Inferior parietal cortex (tissue), 1 donor: Measurements from ENCODE around the gene TMC8.
A peak's percentile ranks its signal among the peaks of the same experiment; 100 is the strongest.
"Not testable (repeated sequence)": the region's sequence is repeated elsewhere in the genome, so short reads cannot be mapped to it uniquely, and the experiment has no call there.

Experiments used
- DNase-seq: peaks from one replicate; pipeline ENCODE4 v3.0.0-alpha.2; 2016; ENCODE audit errors: extremely low spot score

TMC8 gene

DNA sequence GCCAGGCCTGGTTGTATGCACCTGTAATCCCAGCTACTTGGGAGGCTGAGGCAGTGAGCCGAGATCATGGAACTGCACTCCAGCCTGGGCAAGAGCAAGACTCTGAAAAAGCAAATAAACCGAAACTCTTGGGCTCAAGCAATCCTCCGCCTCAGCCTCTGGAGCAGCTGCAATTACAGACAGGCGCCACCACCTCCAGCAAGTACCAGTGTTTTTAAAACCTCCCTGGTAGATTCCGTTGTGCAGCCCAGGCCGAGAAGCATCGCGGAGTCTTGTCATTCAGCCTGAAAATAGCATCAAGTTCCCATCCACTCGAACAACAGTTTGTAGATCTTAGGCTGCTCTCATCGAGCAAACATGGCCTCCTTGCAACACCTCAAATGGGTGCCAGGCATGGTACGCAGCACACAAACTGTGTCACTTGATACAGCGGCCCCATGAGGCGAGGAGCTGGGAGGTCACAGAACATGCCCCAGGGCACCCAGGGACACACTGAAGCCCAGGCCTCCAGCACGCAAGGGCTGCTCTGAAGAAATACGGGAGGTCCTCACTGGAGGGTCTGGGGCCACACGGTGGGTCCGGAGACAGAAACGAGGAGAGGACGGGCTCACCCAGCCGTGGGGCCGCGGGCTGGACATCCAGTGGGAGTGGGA lies 20.1 kb upstream of the TMC8 start:
- DNase-seq, result no peak

DNA sequence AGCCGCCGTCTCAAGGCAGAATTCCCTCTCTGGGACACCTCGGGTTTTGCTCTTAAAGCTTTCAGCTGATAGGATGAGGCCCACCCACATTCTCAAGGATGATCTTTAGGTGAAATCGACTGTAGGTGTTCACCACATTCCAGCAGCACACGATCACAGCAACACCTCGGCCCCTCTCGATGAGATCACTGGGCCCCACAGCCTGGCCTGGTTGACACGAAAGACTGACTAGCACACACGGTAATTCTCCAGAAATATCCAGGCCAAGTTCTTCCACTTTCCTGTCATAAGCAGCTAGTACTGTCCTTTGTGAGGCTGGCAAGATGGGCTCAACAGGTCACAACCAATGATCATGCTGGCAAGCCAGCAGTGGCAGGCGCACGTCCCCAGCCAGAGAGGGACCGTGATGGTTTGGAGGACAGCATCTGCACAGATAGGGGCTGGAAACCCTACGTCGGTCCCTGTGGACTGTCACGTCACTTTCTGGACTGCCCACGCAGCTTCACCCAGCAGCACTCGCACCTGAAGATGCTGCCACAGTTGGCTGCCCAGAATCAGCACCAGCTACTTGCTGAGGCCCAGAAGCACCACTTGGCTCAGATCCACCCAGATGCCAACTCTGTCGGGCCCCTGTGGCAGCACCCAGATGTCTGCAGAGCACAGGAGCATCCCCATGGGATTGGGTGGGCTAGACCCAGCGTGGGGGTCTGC lies 19.4 kb upstream of the TMC8 start:
- DNase-seq, result no peak

DNA sequence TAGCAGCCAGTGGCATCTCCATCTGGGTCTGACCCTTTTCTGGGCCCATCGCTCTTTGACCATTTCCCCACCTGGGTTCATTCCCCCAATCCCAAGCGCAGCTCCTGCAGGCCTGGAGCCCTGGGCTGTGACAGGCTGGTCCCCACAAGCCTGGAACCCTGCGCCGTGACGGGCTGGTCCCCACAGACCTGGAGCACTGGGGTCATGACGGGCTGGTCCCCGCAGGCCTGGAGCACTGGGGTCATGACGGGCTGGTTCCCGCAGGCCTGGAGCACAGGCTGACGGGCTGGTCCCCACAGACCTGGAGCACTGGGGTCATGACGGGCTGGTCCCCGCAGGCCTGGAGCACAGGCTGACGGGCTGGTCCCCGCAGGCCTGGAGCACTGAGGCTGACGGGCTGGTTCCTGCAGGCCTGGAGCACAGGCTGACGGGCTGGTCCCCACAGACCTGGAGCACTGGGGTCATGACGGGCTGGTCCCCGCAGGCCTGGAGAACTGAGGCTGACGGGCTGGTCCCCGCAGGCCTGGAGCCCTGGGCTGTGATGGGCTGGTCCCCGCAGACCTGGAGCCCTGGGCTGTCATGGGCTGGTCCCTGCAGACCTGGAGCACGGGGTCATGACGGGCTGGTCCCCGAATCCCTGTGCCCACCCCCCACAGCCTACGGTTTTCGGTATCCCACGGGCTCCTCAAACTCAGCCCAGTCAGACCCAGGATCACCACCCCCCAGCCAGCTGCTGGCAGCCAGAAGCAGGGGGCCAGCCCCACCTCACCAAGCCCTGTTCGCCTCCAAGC lies 18.6 kb upstream of the TMC8 start:
- DNase-seq, result no peak

DNA sequence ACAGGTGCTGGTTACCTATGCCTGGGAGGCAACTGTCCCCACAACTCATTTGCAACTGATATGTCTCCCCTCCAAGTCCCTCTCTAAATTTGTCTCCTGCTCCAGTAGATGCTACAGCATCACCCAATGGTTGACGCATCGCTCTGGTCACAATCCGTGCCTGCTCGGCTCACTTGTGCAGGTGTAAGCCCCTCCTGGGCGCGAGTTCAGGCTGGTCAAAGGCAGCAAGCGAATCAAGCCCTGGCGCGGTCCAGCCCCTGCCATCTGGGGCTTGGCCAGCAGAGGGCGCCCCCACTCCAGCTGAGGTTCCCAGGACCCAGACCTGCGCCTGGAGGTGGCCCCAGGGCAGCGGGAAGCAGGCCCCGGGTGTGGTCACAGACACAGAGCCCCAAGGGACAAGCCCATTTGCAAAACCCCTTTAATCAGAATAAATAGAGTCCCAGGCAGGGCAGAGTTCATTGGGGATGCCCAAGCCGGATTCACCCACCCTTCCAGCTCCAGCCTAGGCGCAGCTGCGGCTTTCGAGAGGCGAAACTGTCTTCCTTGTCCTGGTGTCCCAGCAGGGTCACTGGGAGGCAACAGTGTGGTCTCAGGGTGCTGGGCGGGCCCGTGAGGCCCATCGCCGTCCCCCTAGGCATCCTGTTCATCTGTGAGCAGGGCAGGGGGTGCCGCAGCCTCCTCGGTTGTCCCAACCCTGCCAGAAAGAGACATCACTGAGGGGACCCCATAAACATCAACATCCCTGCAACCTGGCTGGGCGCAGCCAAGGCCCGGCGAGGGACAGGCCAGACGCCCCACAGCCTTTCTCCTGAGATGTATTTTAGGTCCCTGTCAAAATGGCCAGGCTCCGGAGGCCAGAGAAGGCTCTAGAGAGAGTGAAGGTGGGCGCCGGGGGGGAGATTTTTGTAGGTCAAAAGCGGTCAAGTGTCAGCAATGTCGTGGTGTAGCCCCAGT lies 17.8 kb upstream of the TMC8 start:
- DNase-seq, result peak; percentile 75

DNA sequence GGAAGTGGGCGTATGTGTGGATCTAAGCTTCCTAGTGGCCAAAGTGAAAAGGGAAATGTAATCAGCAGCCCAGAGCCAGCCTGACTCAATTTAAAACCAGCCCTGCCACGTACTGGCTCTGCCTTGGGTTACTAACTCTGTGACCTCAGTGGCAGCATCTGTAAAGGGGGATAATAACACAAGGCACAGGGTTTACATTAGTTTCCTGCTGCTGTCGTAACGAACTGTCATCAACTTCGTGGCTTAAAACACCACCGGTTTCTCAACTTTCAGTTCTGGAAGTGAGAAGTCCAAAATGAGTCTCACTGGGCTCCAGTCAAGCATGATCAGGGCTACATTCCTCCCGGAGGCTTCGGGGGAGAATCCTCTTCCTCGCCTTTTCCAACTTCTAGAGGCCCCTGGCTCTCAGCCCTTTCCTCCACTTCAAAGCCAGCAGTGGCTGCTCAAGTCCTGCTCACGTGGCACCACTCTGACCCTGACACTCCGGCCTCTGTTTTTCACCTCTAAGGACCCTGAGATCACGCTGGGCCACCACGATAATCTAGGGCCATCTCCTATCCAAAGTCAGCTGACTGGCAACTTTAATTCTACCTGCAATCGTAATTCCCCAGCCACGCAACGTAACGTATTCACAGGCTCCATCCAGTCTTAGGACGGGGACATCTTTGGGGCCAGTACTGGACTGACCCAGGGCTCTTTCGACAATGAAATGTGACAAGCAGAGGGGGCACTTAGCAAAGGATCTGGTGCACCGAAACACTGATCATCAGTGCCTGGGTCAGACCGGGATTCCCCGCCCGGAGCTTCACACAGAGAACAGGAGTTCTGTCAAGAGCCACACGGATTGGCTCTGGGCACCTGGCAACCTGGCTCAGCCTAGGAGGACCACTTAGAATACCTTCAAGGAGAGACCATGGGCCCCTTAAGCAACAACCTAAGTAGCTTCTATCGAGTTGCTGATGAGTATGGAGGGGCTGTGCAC lies 16.5 kb upstream of the TMC8 start:
- no peak for DNase-seq

DNA sequence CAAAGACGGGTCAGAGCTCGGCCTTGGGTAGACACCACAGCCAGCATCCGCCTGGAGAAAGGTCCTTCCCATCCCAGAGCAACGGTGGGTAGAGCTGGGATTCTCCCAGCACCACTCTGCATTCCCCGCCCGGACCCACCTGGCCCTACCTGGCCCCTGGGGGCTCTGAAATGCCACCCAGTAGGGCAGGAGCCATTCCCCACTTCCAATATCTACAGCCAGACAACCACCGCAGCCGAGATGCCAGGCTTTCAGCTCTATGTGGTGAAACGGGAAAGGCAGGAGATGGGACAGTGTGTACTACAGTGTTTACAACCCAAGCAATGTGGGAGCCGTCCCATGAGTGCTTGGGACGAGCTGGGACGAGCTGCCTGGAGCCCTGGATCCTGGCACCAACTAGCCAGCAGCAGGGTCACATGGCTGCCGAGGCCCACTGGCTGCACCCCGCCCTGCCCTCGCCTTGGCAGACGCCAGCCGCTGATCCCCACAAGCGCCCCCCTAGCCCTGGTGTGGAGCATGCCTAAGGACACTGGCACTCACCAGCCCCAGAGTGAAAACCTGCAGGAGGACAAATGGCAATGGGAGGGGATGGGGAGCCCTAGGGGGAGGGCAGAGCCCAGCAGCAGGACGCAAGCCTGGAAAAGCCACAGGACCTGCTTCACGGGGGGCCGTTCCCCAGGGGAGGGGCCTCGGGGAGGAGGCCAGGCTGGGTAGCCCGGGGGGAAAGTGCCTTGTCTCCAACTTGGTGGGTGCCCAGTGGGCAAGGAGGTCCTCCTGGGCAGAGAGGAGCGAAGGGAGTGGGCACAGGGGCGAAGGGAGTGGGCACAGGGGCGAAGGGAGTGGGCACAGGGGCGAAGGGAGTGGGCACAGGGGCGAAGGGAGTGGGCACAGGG lies 15.5 kb upstream of the TMC8 start:
- peak; percentile 76 for DNase-seq

DNA sequence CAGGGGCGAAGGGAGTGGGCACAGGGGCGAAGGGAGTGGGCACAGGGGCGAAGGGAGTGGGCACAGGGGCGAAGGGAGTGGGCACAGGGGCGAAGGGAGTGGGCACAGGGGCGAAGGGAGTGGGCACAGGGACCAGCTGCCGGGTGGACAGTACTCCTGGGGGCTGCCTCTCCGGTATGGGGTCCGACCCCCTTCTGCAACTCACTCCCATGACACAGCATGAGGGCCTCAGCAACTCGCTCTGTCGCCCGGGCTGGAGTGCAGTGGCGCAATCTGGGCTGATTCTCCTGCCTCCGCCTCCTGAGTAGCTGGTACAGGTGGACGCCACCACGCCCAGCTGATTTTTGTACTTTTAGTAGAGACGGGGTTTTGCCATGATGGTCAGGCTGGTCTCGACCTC lies 14.8 kb upstream of the TMC8 start:
- not testable (repeated sequence) for DNase-seq

DNA sequence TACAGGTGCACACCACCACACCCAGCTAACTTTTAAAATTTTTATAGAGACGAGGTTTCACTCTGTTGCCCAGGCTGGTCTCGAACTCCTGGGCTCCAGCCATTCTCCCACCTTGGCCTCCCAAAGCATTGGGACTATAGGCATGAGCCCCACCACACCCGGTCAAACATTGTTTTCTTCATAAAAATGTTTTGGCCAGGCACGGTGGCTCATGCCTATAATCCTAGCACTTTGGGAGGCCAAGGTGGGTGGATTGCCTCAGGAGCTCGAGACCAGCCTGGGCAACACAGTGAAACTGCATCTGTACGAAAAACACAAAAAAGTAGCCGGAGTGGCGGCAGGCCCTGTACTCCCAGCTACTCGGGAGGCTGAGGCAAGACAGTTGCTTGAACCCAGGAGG lies 14.2 kb upstream of the TMC8 start:
- no peak for DNase-seq

DNA sequence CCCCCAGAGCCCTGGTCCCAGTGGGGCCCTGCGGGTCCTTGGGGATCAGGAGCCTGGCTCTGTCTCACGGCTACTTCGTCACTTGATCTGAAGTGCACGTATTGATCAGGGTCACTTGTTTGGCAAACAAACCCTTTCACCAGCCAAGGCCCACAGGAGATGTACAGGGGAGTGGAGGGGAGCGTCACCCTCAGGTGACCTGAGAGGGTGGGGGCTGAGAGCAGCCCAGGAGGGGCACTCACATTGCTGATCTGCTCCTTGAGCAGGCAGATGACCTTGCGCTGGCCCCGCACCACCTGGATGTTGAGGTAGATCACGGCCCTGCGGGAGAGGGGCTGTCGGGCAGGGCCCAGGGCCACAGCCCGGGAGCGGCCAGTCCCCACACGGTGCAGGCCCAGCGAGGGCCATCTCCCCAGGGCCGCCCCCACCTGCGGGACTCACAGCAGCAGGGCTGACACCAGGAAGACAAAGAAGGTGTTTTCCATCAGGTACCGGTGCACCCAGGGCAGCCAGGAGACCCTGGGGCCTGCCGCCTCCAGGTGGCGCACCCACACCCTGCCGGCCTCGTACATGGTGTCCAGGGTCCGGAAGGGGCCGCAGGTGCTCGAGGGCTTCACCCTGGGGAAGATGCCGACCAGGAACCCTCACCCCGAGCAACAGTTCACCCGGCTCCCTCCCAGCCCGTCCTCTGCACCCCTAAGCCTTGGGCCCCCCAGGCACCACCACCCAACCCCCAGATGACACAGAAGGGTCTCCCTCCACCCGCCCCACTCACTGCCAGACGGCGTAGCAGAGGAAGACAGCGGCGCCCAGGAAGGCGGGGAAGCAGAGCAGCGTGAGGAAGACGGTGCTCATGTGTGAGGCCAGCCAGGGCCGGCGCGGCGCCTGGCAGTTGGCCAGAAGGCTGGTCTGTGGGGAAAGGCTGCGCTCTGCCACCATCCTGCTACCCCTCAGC lies 13.3 kb upstream of the TMC8 start:
- DNase-seq, result no peak

DNA sequence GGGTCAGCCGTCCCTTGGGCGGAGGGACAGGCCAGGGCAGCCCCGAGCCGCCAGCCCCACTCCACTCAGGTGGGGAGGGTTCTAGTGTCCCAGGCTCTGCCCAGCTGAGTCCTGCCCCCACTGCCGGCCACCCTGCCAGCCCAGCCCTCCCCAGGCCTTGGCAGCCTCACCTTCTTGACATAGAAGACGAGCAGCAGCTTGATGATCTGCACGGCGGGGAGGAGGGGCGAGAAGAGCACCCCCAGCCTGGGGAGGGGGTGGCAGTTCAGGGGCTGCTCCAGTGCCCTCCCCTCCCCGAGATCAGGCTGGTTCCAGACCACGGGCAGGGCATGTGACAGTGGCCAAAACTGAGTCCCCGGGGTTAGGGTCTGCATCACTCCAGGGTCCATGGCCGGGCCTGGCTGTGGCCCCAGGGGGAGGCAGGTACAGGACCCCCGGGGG lies 11.8 kb upstream of the TMC8 start:
- DNase-seq, result no peak

DNA sequence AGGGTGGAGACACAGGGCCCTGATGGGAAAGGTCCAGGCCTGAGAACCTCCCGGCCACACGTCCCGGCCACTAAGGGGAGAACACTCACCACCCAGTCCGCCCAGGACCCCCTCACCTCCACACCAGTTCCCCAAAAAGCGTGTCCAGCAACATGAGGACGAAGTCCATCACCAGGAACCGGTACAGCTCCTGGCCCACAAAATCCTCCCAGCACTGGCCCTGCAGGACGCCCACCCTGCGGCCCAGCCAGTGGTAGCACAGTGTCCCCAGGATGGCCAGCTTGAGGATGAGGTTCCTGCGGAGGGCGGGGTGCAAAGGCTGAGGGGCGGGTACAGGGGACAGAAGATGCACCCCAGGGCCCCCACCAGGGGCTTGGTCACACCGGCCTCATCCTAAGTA lies 10.0 kb upstream of the TMC8 start:
- no peak for DNase-seq

DNA sequence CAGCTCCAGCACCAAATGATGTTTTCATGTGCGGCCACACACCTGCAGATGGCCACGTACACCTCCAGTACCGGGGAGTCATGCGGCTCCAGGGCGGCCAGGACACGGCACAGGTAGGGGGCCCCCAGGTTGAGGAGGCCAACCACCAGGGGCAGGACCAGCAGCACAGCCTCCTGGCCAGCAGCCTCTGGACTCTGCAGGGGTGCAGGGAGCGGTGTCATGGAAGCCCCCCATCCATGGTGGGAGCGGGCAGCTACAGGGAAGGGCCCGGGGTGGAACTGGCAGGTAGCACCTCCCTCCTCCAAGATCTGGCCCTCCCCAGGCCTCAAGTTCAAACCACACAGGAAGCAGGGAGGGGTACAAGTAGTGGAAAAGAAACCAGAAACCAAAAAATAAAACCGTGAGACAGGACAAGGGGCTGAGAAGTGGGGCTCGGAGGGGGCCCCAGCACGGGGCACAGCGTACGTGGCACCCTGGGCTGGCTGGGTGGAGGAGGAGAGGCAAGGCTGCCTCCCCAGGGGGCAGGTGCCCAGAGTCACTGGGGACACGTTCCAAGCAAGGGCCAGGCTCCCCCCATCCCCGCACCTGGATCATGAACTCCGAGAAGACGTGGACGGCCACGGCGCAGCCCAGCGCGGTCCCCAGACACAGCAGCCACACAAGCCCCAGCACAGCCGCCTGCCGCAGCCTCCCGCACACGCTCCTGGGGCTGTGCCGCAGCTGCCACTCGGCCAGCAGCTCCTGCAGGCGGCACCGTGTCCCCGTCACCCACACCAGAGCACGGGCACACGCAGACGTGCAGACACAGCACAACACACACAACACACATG lies 9.4 kb upstream of the TMC8 start:
- no peak for DNase-seq

DNA sequence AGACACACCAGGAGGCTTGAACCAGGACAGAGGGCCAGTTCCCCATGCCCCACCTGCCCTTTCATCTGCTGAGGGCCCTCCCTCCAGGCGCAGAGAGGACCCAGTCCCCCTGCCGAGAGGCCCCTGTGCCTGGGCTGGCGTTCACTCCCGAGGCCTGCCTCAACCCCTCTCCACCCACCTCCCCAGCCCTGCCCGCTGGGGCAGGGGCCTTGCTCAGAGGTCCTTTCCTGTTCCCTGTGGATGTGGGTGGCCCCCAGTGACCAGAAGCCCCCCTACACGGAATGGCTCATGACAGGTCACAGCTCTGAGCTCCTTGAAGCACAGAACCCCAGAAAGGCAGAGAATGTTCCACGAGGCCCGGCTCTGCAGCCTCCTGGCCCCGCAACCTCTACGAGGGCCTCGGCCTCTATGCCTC lies 8.8 kb upstream of the TMC8 start:
- DNase-seq, result no peak

DNA sequence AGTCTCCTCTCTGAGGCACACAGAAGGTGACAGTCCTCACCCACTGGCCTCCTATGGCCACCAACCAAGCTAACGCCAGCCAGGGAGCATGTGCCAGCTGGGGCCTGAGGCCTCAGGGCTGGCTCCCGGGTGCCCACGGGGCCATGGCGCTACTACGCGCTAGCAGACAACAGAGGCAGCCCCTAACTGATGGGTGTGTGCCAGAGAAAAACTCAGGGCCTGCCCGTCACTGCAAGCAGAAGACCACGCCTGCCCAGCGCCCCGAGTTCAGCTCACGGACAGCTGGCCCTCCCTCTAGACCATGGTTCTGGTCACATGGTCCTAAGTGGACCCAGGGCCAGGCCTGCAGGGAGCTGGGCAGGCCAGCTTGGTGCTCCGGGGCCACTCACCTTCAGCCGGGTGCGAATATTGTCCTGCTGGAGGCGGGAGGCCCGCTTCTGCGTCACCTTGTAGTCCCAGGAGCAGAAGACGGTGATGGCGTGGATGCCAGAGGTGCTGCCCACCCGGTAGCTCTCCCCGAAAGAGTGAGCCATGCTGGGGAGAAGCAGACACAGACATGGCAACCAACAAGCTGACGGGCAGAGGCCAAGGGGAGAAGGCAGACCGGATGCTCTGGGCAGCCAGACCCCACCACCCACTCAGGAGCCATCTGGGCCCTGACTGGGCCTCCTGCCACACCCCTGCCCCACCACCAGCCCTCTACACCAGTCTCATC lies 8.2 kb upstream of the TMC8 start:
- DNase-seq, result no peak

DNA sequence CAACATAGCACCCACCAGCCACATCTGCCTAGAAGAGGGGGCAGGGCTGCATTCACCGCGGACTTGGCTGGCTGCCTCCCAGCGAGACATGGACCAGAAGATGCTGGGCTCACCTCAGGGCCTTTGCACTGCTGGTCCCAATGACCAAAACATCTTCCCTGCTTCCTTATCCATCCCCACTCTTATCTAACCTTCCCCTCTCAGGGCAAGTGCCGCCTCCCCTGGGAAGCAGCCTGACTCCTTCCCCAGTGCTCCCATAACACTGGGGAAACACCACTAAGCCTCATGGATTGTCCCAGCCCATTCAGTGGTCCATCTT lies 7.7 kb upstream of the TMC8 start:
- DNase-seq, result no peak

DNA sequence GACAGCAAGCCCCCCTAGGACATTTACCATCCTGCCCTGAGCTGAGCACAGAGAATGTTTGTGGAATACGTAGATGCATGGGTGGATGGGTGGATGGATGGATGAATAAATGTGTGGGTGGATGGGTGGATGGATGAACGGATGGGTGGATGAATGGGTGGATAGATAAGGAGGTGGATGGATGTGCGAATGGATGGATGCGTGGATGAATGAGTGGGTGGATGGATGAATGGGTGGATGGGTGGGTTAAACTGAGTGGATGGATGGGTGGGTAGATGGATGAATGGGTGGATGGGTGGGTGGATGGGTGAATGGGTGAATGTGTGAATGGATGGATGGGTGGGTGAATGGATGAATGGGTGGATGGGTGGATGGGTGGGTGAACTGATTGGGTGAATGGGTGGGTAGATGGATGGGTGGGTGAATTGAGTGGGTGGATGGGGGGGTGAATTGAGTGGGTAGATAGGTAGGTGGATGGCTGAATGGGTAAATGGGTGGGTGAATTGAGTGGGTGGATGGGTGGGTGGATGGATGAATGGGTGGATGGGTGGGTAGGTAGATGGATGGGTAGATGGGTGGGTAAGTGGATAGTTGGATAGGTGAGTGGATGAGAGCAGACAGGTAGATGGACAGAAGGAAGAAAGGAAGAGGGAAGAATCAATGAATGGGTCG lies 7.2 kb upstream of the TMC8 start:
- no peak for DNase-seq
